Activated CD4-positive, CD25-positive, alpha-beta regulatory T cell treated with anti-CD3 and anti-CD28 coated beads, Interleukin-2, amount 50 U/mL, for 16 hours (primary cell): ENCODE data around the gene SNX10.
"Not testable (repeated sequence)": the region's sequence is repeated elsewhere in the genome, so short reads cannot be mapped to it uniquely, and the experiment has no call there.

Experiments used
- DNase-seq: peaks from one replicate; pipeline ENCODE4 v3.0.0-alpha.2; 2020; ENCODE audit warnings: low read depth, low spot score

Gene SNX10

GRCh38 chr7:26291699-26292538, at the start of gene SNX10:
SNX10 (plus strand) TSS chr7:26291862; CDS start chr7:26346443, 54,581 bp downstream.
- DNase-seq = peak; percentile 41

DNA sequence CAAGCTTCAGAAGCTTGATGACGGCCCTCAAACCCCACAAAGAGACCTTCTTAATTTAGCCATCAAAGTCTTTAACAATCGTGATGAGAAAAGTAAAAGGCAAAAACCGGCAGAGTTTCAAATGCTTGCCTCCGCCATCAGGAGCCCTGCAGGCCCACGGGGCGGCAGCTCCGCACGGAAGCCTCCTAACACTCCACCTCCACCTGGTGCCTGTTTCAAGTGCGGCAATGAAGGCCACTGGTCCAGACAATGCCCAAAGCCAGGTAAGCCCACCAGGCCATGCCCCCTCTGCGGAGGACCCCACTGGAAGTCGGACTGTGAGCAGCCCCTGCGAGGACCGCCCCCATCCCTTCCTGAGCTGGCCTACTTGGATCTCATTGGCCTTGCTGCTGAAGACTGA, 46.5 kb upstream of the SNX10 start:
- no peak for DNase-seq

DNA sequence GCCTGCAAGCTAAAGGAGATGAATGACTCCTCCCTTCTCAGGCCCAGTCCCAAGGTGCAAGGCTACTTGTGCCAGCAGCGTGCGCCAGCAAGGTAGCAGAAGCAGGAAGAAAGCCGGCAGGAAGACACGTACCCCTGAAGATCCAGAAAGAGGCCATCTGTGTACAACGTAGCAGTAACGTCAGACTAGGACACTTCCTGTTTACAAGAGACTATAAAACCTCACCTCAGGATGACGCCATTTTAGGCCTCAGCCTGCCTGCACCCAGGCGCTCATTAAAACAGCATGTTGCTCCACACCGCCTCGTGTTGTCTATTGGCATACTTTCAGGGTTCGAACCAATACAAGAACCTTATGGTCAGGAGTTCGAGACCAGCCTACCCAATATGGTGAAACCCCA, 41.4 kb upstream of the SNX10 start:
- DNase-seq = no peak

DNA sequence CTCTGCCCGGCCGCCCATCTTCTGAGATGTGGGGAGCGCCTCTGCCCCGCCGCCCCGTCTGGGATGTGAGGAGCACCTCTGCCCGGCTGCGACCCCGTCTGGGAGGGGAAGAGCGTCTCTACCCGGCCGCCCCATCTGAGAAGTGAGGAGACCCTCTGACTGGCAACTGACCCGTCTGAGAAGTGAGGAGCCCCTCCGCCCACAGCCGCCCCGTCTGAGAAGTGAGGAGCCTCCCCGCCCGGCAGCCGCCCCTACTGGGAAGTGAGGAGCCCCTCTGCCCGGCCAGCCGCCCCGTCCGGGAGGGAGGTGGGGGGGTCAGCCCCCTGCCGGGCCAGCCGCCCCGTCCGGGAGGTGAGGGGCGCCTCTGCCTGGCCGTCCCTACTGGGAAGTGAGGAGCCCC, 29.8 kb upstream of the SNX10 start:
- DNase-seq = not testable (repeated sequence)

DNA sequence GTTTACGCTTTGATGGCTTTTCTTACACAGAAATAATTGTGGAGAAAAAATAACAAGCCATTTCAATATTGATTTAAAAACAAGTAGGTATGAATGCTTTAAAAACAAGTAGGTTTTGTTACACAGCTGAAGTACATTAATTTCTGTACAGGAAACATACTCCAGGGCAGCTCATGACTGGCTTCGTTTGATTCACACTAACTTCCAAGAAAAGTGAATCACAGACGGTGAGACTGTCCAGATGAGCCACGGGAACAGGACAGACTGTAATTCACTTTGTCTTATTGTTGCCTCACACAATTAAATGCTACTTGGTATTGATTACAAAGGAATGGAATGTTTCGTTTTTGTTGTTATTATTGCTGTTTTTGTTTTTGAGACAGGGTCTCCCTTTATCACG, 26.6 kb upstream of the SNX10 start:
- no peak for DNase-seq

GRCh38 chr7:26265499-26266075, 26.1 kb upstream of the SNX10 start:
- DNase-seq = no peak

DNA sequence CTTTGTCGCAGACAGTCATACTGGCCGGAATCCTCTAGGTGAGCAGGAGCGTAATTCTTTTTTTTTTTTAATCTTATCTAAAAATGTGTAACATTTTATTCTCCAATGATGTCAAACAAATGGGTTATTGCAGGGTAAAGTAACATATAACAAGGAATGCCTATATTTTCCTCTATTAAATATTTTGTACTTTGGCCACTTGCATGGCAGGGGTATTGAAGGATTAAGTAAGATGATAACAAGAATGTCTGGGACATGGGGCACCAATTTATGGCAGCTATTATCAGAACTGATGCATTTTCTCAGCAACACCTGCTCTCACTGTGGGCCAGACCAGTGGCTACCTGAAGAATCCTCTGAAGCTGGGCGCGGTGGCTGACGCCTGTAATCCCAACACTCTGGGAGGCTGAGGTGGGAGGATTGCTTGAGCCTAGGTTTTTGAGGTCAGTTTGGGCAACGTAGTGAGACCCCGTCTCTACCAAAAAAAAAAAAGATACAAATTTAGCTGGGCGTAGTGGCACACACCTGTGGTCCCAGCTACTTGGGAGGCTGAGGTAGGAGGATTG, 24.0 kb upstream of the SNX10 start:
- DNase-seq = no peak

DNA sequence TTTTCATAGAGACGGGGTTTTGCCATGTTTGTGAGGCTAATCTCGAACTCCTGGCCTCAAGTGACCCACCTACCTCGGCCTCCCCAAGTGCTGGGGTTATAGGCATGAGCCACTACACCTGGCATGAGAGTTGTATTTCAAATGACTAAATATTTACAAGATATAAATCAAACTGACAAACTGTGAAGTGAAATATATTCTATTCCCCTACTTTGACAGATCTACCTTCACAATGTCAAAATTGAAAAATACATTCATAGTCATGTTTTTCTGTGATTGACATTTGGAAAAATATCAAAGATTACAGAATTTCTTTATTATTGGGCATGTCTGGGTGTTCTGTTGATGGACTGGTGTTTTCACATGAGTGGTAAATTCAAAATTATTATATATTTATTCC, 16.4 kb upstream of the SNX10 start:
- DNase-seq = no peak

DNA sequence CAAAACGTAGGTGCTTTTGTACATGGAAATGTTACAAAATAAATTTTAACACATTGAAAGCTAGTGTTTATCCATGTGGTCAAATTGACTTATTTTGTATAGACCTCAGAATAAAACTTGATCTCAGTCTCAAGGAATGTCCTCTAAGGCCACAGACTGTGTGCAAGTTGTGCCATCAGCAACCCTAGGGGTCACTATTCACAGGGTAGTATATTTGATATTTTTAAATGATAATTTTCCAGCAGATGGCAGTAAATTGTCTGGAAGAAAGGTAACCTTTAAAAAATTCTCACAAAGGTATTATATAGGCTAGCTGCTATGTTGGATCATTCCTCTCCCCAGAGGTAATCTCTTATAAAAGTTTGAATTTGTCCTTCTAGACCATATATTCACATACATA, 12.9 kb upstream of the SNX10 start:
- no peak for DNase-seq

DNA sequence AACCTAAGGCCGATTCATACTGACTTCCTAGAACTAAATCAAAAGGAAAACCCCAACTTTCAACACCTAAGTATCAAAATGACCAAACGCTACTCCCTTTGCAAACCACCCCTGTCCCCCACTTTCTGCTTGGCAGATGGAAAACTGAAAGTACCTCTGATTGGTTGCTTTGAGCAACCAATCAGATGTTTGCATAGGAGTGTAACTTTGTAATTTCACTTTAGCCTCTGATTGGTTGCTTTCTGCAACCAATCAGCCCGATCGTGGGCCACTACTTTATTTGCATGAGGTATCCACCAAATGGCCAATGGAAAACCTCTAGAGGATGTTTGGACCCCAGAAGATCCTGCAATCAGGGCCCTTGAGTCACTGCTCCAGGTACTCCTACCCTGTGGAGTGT, 12.3 kb upstream of the SNX10 start:
- DNase-seq = no peak

DNA sequence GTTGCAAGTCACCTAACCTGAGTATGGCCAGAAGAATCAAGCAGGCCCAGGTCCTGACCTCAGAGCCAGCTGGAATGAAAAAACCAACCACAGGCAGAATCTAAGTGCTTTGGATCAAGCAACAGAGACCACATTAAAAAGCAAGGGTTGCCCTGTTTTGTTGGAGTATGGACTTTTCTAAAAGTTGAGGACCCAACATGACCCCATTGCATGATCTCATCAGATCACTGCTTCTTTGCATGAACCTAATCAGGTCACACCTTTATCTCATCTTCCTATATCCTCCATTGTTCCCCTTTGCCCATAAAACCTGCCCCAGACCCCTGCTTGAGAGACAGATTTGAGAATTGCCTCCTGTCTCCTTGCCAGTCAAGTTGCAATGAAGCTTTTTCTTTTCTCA, 11.6 kb upstream of the SNX10 start:
- DNase-seq = no peak

DNA sequence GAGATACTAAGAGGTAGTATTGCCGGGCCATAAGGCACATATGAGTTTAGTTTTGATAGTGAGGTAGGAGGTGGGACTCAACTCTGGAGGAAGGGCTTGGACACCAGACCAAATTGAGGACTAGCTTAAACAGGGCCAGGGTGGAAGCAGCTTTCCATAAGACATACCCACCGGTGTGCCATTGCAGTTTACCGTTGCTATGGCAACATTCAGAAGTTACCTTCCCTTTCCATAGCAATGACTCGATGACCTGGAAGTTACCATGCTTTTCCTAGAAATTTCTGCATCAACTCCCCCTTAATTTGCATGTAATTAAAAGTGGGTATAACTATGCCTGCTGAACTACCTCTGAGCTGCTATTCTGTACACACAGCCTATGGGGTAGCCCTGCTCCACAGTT, 10.9 kb upstream of the SNX10 start:
- no peak for DNase-seq

GRCh38 chr7:26284477-26284876, 7.2 kb upstream of the SNX10 start:
- no peak for DNase-seq

DNA sequence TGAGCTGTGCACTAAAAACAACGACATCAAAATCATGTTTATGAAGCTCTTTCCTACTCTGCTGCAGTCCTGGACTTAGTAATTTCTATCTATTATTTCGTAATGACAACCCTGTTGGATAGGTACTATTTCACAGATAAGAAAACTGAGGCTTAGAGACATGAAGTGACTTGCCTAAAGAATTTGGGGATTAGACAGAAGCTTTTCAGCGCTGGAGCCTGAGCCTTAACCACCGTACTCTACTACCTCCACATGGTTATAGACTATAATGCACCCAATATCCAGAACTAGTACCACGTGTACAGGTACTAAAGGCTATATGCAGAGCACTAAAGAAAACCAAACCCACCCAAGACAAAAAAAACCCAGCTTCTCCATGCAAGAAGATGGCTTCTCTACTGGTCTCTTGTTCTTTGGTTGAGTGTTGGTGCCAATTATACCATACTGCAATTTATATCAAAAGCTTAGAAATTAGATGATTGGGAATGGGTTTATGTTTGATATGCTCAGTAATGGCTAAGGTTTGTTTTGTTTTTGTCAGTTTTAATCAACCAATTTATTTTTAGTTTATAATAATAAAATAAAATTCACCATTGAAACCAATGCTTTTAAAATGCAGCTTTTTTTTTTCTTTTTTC, 6.5 kb upstream of the SNX10 start:
- DNase-seq = no peak

DNA sequence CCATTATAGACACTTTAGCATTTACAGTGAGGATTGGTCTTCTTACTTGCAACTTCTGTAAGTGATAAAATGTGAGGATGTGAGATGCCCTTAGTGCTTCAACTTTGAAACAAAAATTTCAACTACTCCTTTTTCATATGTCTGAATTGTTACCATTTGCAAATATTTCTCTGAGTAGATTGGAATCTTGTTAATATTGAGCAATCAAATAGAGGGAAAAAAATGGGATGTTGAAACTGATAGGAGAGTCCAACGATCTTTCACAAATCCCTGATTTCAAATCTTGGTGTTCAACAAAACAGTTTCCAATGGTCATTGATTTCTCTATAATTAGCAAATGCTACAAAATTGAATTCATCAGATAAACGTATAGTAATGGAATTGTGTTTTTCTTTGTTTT, 5.5 kb upstream of the SNX10 start:
- no peak for DNase-seq

GRCh38 chr7:26288126-26288525, 3.5 kb upstream of the SNX10 start:
- not testable (repeated sequence) for DNase-seq

DNA sequence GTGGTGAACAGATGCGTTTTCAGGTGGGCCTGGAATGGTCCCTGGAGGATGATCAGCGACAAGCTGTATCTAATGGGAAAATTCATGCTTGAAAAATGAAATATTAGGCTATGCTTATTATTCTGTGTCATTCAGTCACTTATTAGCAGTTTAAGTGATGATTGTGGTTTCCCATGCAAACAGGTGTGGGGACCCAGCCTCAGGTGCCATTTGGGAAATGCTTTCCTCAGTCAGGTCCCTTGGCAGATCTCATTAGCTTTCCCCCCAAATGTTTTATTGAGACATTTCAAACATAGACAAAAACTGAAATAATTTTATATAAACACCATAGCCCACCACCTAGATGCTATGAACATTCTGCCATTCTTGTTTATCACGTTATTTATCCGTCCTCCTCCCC, 411 bp upstream of the SNX10 start:
- no peak for DNase-seq

- DNase-seq = no peak
Observed at GRCh38 chr7:26292768-26293560, 1.3 kb downstream of the SNX10 start.

DNA sequence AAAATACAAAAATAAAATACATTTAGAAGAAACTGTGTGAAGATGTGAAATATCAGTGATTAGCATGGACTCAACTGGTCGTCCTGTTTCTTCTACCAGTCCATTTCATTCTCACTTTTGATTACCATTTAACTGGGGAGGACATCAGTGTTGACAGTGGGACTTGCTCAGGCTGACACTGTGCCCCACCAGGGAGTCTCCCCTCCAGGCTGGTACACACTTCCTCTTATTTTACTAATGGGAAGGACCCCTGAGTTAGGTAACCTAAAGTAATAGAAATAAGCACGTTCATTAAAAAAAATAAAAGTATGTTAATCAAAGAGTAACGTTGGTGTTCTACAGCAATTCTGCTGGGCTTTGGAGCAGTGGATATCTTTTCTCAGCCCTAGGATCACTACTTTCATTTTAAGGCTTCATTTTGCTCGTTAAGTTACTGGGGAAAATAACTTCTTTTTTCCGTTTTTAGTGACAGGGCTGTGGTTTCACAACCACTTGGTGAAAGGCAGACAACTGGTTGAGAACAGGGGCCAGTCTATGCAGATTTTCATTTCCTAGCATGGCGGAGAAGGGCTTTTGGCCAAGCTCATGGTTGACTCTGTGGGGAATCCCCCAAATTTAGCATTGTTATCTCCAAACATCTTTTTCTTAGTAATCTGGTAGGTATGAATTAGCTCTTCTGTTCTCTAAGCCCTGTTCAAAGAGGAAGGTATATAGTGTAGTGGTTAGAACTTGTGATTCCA, 2.1 kb downstream of the SNX10 start:
- DNase-seq = peak; percentile 35

DNA sequence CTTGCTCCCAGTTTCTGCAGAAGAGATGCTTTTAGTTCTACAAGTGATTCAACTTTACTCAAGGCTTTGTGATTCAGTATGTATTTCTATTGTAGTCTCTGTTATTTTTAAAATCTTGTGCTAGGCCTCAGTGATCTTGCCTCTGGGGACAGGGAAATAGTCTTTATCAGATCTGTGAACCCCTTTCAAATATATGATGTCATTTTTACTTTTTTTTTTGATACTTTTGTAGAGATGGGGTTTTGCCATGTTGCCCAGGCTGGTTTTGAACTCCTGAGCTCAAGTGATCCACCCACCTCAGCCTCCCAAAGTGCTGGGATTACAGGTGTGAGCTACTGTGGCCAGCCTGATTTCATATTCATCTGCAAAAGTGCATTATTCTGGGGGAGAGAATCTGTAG, 3.4 kb downstream of the SNX10 start:
- no peak for DNase-seq

- DNase-seq = no peak
Observed at GRCh38 chr7:26295586-26295985, 3.9 kb downstream of the SNX10 start.
